Uterine smooth muscle cell (primary cell): ENCODE data around the gene NFE2L1. TPM values are rescaled to one million over a fixed set of nuclear protein-coding genes. Genes with fewer than 3 reads are reported as not detected.

ENCODE experiments used
- total RNA-seq: library from RNA; depleted of rRNA; stranded (reverse); fragments of >200 nt; gene quantifications from 2 replicates; pipeline ENCODE4 v1.2.3, GENCODE V29; 2014

Gene NFE2L1
- 129 and 241 TPM in 2 replicates for total RNA-seq

GRCh38 chr17:48047741-48048383 is at the start of gene NFE2L1:
Gene NFE2L1 (plus strand): TSS chr17:48048359. CDS start chr17:48051119, 2,760 bp downstream.

GRCh38 chr17:48037036-48037837 is 10.9 kb upstream of the NFE2L1 start, which contains the start of gene COPZ2:
Gene COPZ2 (minus strand): TSS chr17:48037797. CDS start chr17:48037777, 20 bp downstream.

GRCh38 chr17:48101012-48101720 is 53.0 kb downstream of the NFE2L1 start, which contains the start of gene CBX1:
Gene CBX1 (minus strand): TSS chr17:48101478. CDS start chr17:48077004, 24,474 bp downstream.

GRCh38 chr17:48107137-48108055 is 59.2 kb downstream of the NFE2L1 start, which contains the start of gene SNX11:
Gene SNX11 (plus strand): TSS chr17:48107766. CDS start chr17:48112044, 4,278 bp downstream.

Other genes with a start within 250 kb of the NFE2L1 start
- gene OSBPL7, start 226.6 kb upstream of the NFE2L1 start, total RNA-seq, result 7.0 and 9.5 TPM in 2 replicates
- 21.4 and 22.5 TPM in 2 replicates for gene MRPL10, start 216.8 kb upstream of the NFE2L1 start, total RNA-seq
- gene LRRC46, start 216.7 kb upstream of the NFE2L1 start, total RNA-seq, result 0.11 TPM in 1 of 2 replicates, not detected in the other
- gene SCRN2, start 207.1 kb upstream of the NFE2L1 start, total RNA-seq, result 28.3 and 35.2 TPM in 2 replicates
- gene SP6, start 197.2 kb upstream of the NFE2L1 start, total RNA-seq, result 0.11 TPM in 1 of 2 replicates, not detected in the other
- 0.37 and 0.66 TPM in 2 replicates for gene SP2, start 152.1 kb upstream of the NFE2L1 start, total RNA-seq
- 18.4 and 31.6 TPM in 2 replicates for gene PNPO, start 106.8 kb upstream of the NFE2L1 start, total RNA-seq
- not detected in 2 replicates for gene PRR15L, start 90.5 kb upstream of the NFE2L1 start, total RNA-seq
- 94.6 and 109 TPM in 2 replicates for gene CDK5RAP3, start 77.2 kb upstream of the NFE2L1 start, total RNA-seq
- 37.1 and 65.5 TPM in 2 replicates for gene COPZ2, start 10.6 kb upstream of the NFE2L1 start, total RNA-seq
- 57.4 and 92.6 TPM in 2 replicates for gene CBX1, start 53.1 kb downstream of the NFE2L1 start, total RNA-seq
- 11.2 and 12.5 TPM in 2 replicates for gene SNX11, start 59.4 kb downstream of the NFE2L1 start, total RNA-seq